Measurements from ENCODE around the gene LGI2.

LGI2 gene

GRCh38 chr4:24965627-24966026 lies 65.1 kb downstream of the LGI2 start:
- no peak for DNase-seq (ENCODE audit: low spot score)

GRCh38 chr4:24963277-24963676 lies 67.5 kb downstream of the LGI2 start:
- DNase-seq (ENCODE audit: low spot score), result no peak

- no peak for DNase-seq (ENCODE audit: low spot score)
Observed at GRCh38 chr4:24957886-24958285, 72.9 kb downstream of the LGI2 start.

GRCh38 chr4:24956763-24957162 lies 74.0 kb downstream of the LGI2 start:
- no peak for DNase-seq (ENCODE audit: low spot score)

GRCh38 chr4:24956091-24956490 lies 74.7 kb downstream of the LGI2 start:
- DNase-seq (ENCODE audit: low spot score), result no peak

- no peak for DNase-seq (ENCODE audit: low spot score)
Observed at GRCh38 chr4:24952667-24953066, 78.1 kb downstream of the LGI2 start.

- DNase-seq (ENCODE audit: low spot score), result no peak
Observed at GRCh38 chr4:24949970-24950369, 80.8 kb downstream of the LGI2 start.

All from pons (tissue), 1 donor.